Hematopoietic multipotent progenitor cell treated with erythropoietin and hydrocortisone succinate and interleukin-3 and kit ligand, for 6 days (in vitro differentiated cells): ENCODE data around the gene MKLN1.
"Not testable (repeated sequence)": the region's sequence is repeated elsewhere in the genome, so short reads cannot be mapped to it uniquely, and the experiment has no call there.

ENCODE experiments used
- DNase-seq: peaks from one replicate; pipeline ENCODE4 v3.0.0-alpha.2; 2015

MKLN1 gene

DNA sequence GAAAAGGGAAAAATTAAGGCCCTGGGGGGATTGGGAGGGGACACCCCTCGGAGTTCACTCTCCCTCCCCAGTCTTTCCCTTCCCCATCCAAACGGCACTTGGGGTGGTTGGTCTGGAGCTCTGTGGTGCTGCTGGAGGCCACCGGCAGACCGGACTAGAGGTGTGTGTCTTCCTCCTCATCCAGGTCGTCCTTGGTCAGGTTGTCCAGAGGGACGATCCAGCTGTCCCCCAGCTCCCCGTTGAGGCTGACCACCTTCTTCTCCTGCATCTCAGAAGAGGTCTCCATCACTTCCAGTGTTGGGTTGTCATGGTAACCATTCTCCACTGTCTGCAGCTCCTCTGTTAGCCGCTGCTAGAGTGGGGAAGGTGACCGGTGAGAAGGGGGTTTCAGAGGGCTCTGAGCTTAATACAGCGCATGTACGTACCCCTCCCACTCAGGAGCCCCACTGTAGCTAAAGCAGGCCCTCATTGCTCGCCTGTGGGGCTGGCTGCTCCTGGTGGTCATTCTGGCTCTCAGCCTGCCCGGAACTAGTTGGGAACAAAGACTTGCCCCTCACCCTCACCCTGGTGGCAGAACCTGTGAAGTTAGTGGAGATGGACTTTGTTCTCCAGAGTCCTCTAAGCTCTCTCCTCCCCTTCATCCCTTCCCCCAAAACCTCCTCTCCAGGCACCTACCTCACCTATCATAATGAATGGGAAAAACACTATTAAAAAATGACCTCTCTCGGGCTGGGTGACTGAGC lies 176.7 kb downstream of the MKLN1 start:
- no peak for DNase-seq

- DNase-seq: not testable (repeated sequence)
These were observed 177.5 kb downstream of the MKLN1 start for GRCh38 chr7:131505037-131505620.

GRCh38 chr7:131505636-131506557 lies 178.2 kb downstream of the MKLN1 start:
- DNase-seq: no peak

- DNase-seq: no peak
These were observed 178.9 kb downstream of the MKLN1 start for GRCh38 chr7:131506597-131506996.

GRCh38 chr7:131507592-131508331 lies 180.1 kb downstream of the MKLN1 start:
- DNase-seq: peak; percentile 85

GRCh38 chr7:131508754-131509486 lies 181.2 kb downstream of the MKLN1 start:
- no peak for DNase-seq

GRCh38 chr7:131509781-131510180 lies 182.1 kb downstream of the MKLN1 start:
- no peak for DNase-seq

DNA sequence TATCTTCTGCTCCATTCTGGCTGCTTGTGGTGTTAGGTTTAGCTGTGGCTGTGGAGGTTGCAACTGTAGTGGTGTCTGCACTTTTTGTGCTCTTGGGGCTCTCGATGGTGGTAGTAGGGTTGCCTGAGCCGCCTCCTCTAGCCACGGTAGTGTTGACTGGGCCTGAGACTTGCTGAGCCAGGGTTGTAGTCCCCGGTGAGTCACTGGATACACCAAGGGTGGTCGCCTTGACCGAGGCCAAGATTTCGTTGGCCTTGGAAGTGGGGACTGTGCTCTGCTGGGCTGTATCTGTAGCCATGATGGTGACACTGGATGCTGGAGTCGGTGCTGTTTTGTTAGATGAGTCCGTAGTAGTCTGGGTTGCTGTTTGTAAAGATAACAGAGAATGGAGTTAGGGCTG lies 183.4 kb downstream of the MKLN1 start:
- DNase-seq: no peak

DNA sequence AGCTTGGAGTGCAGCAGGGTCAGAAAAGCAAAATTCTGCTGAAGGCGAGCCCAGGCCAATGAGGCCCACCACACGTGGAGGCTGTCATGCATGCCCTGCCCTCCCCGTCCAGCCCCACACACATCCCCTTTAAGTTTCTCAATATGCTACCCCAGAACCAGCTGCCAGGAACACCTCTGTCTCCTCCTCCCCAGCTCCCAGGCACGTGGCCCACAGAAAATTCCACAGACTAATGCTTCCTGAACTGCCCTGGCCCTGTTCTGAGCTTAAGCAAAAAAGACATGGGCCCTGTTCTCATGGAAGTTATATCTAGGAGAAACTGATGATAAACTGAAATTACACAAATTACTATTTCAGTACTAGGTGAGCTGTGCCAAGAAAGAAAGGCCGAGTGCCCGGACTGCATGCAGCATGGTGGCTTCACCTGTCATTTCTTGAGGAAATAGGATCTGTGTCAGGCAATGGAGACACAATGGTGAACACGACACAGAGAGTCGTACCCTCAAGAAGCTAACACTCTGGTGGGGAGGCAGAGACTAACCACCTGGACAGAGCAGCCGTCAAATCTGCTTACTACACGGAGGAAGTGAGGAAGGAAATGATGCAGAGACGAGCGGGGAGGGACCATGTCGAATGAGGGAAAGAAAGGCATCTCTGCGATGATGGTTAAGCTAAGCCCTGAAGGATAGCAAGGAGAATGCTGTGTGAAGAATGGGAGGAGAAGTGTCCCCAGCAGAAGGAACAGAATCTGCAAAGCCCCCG lies 184.3 kb downstream of the MKLN1 start:
- DNase-seq: no peak

DNA sequence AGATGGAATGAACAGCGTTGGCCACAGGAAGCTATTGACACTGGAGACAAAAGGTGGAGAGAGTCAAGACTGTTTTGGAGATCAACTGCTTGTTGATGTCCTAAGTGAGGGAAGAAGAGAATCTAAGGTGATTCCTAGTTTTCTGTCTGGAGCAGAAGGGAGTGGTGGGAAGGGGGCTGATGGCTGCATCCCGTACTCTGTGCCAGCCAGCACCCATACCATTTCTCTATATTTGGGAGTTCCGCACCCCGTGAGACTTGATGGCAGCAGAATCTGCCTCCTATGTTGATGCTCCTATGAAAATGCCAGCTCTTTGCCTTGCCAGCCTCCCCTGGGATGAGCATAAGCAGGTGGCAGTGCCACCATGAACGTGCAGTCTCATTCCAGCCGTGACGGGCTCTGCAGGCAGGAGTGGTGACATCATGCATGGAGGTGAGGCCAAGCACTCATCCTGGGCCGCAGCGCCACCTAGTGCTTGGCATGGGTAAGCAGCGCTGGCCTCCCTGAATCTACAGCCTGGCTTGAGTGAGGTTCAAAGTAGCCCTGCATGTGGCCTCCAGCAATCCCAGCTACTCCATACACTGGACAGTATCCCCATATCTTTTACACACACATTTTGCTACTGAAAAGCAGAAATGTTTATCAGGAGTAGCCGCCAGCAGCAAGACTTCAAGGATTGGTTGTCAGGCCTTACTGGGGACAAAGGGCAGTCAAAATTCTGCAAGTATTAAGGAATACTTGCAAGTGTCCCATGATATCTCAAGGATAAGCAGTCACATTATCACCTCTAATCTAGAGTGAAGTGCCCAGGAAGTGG lies 185.8 kb downstream of the MKLN1 start:
- DNase-seq: peak; percentile 91

GRCh38 chr7:131515471-131515870 lies 187.8 kb downstream of the MKLN1 start:
- DNase-seq: not testable (repeated sequence)

- DNase-seq: no peak
These were observed 189.7 kb downstream of the MKLN1 start for GRCh38 chr7:131517218-131517923.

DNA sequence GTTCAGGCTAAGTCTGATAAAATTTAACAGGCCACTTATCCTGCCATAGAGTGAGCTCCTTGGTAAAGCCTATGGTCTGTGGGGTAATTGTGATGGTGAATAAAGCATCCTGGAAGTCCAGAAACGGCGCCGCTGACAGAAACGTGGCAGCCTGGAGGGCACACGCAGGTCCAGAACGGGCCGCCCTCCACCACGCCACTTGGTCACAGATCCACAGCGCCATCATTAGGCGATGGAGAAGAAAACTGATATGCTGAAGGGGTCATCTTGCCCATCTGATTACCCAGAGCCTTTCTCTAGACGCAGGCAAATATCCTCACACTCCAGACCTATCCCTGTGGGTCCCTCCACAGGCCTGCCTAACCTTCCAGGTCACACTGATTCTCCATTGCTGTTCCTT lies 190.9 kb downstream of the MKLN1 start:
- no peak for DNase-seq

GRCh38 chr7:131521651-131522163 lies 194.0 kb downstream of the MKLN1 start:
- no peak for DNase-seq

- no peak for DNase-seq
These were observed 194.8 kb downstream of the MKLN1 start for GRCh38 chr7:131522325-131522930.

- DNase-seq: no peak
These were observed 196.4 kb downstream of the MKLN1 start for GRCh38 chr7:131524115-131524514.

- DNase-seq: no peak
These were observed 197.0 kb downstream of the MKLN1 start for GRCh38 chr7:131524703-131525102.

DNA sequence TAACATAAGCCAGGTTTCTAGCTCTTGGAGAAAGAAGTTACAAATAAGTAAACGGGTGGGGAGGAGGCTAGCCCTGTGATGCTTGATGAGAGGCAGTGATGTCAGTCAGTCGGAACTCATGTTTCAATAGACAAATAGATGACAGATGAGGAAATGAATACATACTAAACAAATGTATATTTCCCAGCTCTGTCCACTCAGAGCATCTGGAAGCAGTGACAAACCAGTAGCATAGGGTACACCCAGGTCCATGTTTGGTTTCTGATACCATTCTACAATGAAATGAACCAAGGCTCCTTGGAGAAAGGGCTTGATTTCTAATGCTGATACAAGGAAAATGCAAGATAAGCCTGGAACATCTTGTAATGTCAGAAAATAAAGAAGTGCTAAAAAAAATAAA lies 198.1 kb downstream of the MKLN1 start:
- no peak for DNase-seq

- no peak for DNase-seq
These were observed 199.8 kb downstream of the MKLN1 start for GRCh38 chr7:131527456-131527855.
